ENCODE data around the gene DAPP1.

The DAPP1 gene

GRCh38 chr4:99853999-99854398 lies 37.4 kb downstream of the DAPP1 start:
- no peak for DNase-seq

DNA sequence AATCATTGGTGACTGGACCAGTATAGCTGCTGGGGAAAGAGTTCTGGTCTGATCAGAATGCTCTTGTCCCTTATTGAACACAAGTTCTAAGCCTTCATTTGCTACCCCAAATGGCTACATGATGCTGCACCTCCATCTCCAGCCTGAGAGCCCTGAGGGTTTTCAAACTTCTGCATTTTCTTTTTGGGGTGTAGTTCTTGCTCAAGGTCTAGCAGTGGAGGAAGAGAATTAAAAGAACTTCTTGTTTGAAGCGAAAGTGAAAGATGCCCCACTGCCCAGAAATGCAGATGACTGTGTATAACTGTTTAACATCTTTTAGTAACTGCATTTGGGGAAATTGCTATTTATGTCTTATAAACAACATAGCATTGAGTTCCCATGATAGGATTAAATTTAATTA lies 39.1 kb downstream of the DAPP1 start:
- DNase-seq = no peak

GRCh38 chr4:99856166-99856565 lies 39.5 kb downstream of the DAPP1 start:
- DNase-seq = no peak

- no peak for DNase-seq
Measured at GRCh38 chr4:99857307-99857706, 40.7 kb downstream of the DAPP1 start.

- no peak for DNase-seq
Measured at GRCh38 chr4:99859618-99860017, 43.0 kb downstream of the DAPP1 start.

DNA sequence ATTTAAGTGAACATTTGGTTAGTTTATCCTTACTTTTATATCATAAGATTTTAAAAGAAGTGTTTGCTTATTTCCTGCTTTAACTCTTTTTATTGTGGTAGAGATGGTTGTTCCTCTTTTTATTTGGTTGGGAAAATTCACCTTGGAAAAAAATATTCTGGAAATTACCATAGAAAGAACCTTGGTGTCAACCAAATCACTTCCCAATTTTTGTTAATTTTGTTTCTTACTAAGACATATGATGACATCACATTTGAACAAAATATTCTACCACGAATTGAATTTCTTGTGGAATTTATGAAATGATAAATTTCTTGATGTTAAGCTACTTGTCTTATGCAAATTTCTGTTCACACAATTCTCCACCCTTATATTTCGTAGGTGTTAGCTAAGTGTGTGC lies 43.9 kb downstream of the DAPP1 start:
- DNase-seq = no peak

DNA sequence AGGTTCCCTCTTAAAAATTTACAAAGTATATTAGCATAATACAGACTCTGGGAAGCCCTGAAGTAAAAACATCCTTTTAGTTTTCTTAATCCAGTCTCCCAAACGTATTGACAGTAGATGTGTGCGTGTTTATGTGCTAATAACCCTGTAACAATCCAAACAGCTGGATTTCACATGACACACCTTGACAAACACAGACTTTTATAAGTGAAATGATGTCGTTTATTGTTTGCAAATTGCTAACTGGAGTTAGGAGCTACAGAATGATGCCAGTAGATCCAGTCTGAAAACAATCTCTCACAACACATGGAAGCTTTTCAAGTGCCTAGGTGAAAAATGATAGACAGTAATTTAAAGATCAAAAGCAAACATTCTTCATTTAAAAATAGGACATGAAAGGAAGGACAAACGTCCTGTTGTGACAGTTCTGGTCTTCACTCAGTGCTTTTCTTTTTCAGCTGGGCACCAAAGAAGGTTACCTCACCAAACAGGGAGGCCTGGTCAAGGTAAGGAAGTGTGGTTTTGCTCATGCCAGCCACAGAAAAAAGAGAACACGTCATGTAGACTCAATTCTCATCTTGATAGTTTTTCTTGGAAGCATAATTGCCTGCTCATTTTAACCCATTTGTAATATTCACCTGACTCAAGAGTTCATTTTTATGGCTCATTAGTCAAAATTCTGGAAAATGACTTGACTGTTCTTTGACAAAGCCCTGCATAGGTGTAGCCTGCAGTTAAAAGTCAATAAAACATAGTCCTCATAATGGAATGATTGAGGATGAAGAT lies 44.7 kb downstream of the DAPP1 start:
- no peak for DNase-seq

DNA sequence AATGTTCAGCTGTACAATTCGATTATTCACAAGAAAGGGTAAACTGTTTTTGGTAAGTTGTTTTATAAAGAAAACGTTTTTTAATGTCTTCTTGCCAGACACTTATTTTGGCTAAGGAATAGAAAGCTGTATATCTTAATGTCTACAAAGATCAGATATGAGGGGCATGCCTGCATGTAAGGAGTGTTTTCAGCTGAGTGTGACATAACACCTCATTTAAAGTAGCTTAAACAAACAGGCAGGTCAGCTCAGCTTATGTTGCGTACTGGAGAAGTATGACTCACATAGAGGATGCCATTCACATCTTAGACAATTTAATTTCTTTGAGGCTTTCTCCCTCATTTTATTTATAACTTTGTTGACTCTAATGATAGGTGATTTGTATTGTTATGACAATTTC lies 47.2 kb downstream of the DAPP1 start:
- DNase-seq = no peak

DNA sequence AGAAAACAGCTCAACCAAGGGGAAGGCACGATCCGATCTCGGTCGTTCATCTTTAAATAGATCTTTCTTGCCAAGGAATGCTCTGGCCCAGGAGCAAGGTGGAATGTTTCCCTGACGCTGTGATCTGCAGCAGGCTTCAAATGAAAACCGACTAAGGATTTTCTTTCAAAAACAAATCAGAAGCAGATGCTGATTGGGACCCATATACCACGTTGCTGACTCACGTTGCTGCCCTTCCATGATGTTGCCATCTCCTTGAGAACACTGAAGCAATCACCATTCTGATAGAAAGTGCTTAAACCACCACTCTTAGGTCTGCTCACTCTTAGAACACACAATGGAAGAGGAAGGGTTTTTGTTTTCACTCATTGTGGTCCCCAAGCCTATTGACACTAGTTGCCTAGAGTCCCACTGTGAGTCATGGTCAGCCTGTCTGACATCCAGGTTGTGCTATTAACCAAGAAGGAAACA lies 51.5 kb downstream of the DAPP1 start:
- peak in 1 of 51 donors; percentile 5 for DNase-seq

- no peak for DNase-seq
Measured at GRCh38 chr4:99872570-99872969, 55.9 kb downstream of the DAPP1 start.

GRCh38 chr4:99875071-99875470 lies 58.4 kb downstream of the DAPP1 start:
- no peak for DNase-seq

- no peak for DNase-seq
Measured at GRCh38 chr4:99876946-99877345, 60.3 kb downstream of the DAPP1 start.

GRCh38 chr4:99878604-99879003 lies 62.0 kb downstream of the DAPP1 start:
- no peak for DNase-seq

GRCh38 chr4:99879458-99879857 lies 62.8 kb downstream of the DAPP1 start:
- no peak for DNase-seq

- no peak for DNase-seq
Measured at GRCh38 chr4:99885063-99885664, 68.5 kb downstream of the DAPP1 start.

DNA sequence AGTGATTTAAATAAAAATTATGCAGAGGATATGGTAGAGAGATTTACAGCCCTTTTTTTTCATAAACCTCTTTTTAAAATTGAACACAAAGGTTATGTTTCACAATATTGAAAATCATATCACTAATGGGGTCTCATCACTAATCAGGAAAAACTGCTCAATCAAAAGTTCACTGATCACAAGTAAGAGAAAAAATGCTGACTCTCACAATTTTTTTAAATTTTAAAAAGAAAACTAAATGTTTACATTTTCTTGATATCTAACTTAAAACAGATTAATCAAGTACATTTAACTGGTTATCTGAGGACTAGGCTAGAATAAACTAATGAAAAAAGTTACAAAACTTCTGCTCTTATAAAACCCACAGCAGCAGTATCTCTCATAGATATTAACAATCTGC lies 69.1 kb downstream of the DAPP1 start:
- DNase-seq = no peak

- DNase-seq = no peak
Measured at GRCh38 chr4:99886146-99886545, 69.5 kb downstream of the DAPP1 start.

DNA sequence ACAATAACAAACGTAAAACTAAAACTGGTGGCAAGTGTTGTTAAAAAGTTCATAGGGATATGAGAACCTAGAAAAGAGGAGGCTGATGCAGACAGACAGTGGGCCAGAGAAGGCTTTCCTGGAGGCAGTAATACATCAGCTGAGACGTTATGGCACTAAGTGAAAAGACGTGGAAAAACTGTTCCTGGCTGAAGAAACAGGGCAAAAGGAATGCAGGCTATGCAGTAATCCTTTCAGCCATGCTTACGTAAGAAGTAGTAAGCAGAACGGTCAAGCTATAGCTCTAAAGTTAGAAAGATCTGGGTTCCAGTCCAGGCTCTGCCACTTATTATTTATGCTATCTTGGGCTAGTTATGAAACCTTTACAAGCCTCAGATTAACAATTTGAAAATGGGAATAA lies 71.2 kb downstream of the DAPP1 start:
- no peak for DNase-seq

GRCh38 chr4:99891351-99891750 lies 74.7 kb downstream of the DAPP1 start:
- no peak for DNase-seq

DNA sequence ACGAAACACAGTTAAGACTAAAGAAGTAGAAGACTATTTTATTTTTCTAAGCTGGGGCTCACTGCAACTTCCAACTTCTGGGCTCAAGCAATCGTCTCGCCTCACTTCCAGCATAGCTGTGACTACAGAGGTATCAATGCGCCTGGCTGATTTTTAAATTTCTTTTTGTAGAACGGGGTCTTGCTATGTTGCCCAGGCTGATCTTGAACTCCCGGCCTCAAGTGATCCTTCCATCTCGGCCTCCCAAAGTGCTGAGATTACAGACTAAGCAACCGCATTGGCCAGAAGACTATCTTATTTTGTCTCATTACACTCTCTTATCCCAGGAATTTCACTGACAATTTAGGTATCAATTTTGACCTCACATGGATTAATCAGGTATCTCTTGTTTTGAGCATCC lies 76.4 kb downstream of the DAPP1 start:
- DNase-seq = no peak

- peak in 1 of 51 donors; percentile 33 for DNase-seq
Measured at GRCh38 chr4:99893839-99894160, 77.2 kb downstream of the DAPP1 start.

DNA sequence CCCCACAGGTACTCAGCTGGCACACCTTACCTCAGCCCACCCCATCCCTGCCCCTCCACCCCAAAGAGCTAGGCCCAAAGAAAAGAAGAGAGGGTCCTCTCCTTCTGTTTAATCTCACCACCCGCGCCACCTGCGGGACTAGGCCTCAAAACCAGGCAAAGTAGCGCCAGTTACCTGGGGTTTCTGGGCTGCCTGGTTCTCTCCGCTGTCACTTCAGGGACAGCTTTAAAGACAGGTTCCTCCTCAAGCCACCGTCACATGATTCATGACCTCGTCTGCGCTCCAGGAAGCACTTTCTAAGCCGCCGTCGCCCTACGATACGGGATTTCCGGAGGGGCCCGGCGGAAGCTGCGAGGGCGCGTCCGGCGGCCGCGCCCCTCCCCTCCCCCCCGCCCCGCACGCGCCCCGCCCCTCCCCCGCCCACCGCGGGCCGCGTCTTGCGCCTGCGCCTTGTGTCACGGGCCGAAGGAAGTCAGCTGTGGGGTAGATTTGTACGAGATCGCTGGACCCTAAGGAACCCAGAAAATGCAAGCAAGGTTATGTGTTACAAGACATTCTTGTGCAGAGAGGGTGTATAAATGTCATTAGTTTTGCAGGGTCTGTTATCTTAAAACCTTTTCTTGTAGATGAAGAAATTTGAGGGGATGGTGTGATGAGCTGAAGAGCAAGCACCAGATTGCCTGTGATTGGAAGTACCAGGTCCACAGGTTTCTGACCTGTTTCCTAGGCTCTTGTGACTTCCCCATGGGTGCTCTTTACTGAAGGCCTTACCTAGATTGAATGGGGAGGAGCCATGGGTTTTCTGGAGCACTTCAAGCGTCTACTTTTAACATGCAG lies 77.8 kb downstream of the DAPP1 start, which contains the start of gene LAMTOR3:
TSS of gene LAMTOR3 (minus strand) at position 267 of the 837 bp plus-strand sequence. CDS start 464 bp downstream, outside the sequence.
- peak; percentile 43 to 94 (median 82) for DNase-seq

Measured in hypothalamus (tissue), 51 donors.